ENCODE results near the gene MTHFD1L. TPM values are rescaled to one million over a fixed set of nuclear protein-coding genes. Genes with fewer than 3 reads are reported as not detected.
"Not testable (repeated sequence)": the region's sequence is repeated elsewhere in the genome, so short reads cannot be mapped to it uniquely, and the experiment has no call there.

Gene MTHFD1L
- total RNA-seq, 2 donors from 2014 or later, result 45.3 to 53.4 TPM

GRCh38 chr6:151118461-151119123 is 253.1 kb downstream of the MTHFD1L start:
- intact Hi-C loops (cut with DNase I), result no loop called here
- DNase-seq (ENCODE audit: low spot score), result no peak

GRCh38 chr6:151119823-151120524 is 254.5 kb downstream of the MTHFD1L start:
- intact Hi-C loops (cut with DNase I), result no loop called here
- DNase-seq (ENCODE audit: low spot score), result no peak

- DNase-seq (ENCODE audit: low spot score), result no peak
- intact Hi-C loops (cut with DNase I), result no loop called here
Observed at GRCh38 chr6:151121900-151122299, 256.4 kb downstream of the MTHFD1L start.

- intact Hi-C loops (cut with DNase I); DNase-seq (ENCODE audit: low spot score): not testable (repeated sequence)
Observed at GRCh38 chr6:151123641-151124040, 258.1 kb downstream of the MTHFD1L start.

- intact Hi-C loops (cut with DNase I); DNase-seq (ENCODE audit: low spot score): not testable (repeated sequence)
Observed at GRCh38 chr6:151125242-151125641, 259.7 kb downstream of the MTHFD1L start.

GRCh38 chr6:151125651-151126416 is 260.3 kb downstream of the MTHFD1L start:
- intact Hi-C loops (cut with DNase I); DNase-seq (ENCODE audit: low spot score): not testable (repeated sequence)

GRCh38 chr6:151126417-151126724 is 260.9 kb downstream of the MTHFD1L start:
- DNase-seq (ENCODE audit: low spot score); intact Hi-C loops (cut with DNase I): not testable (repeated sequence)

GRCh38 chr6:151127133-151127798 is 261.8 kb downstream of the MTHFD1L start:
- DNase-seq (ENCODE audit: low spot score); intact Hi-C loops (cut with DNase I): not testable (repeated sequence)

GRCh38 chr6:151128763-151129370 is 263.4 kb downstream of the MTHFD1L start:
- intact Hi-C loops (cut with DNase I), result no loop called here
- no peak for DNase-seq (ENCODE audit: low spot score)

- no peak for DNase-seq (ENCODE audit: low spot score)
- intact Hi-C loops (cut with DNase I), result no loop called here
Observed at GRCh38 chr6:151130329-151130728, 264.8 kb downstream of the MTHFD1L start.

GRCh38 chr6:151131324-151132007 is 266.0 kb downstream of the MTHFD1L start:
- intact Hi-C loops (cut with DNase I), result no loop called here
- DNase-seq (ENCODE audit: low spot score), result no peak

GRCh38 chr6:151136141-151136755 is 270.7 kb downstream of the MTHFD1L start:
- no peak for DNase-seq (ENCODE audit: low spot score)
- intact Hi-C loops (cut with DNase I), result no loop called here

- DNase-seq (ENCODE audit: low spot score), result no peak
- intact Hi-C loops (cut with DNase I), result no loop called here
Observed at GRCh38 chr6:151137542-151137941, 272.0 kb downstream of the MTHFD1L start.

GRCh38 chr6:151139524-151139923 is 274.0 kb downstream of the MTHFD1L start:
- DNase-seq (ENCODE audit: low spot score), result no peak
- intact Hi-C loops (cut with DNase I), result no loop called here

GRCh38 chr6:151140767-151141166 is 275.3 kb downstream of the MTHFD1L start:
- intact Hi-C loops (cut with DNase I), result loop anchor here in 1 of 2 donors (1.0 to 5.0 kb wide), 2 partner anchors 49 to 533 kb away; no protein-coding TSS in a partner anchor
- DNase-seq (ENCODE audit: low spot score), result no peak

- DNase-seq (ENCODE audit: low spot score), result no peak
- intact Hi-C loops (cut with DNase I), result loop anchor here in 1 of 2 donors (5.0 kb wide), 1 partner anchor 534 kb away; no protein-coding TSS in a partner anchor
Observed at GRCh38 chr6:151141685-151142084, 276.2 kb downstream of the MTHFD1L start.

GRCh38 chr6:151142676-151143075 is 277.2 kb downstream of the MTHFD1L start:
- no peak for DNase-seq (ENCODE audit: low spot score)
- intact Hi-C loops (cut with DNase I), result loop anchor here in 1 of 2 donors (5.0 kb wide), 1 partner anchor 535 kb away; no protein-coding TSS in a partner anchor

GRCh38 chr6:151143337-151143736 is 277.8 kb downstream of the MTHFD1L start:
- no peak for DNase-seq (ENCODE audit: low spot score)
- intact Hi-C loops (cut with DNase I), result loop anchor here in 1 of 2 donors (5.0 kb wide), 1 partner anchor 536 kb away; no protein-coding TSS in a partner anchor

All from posterior vena cava (tissue), 2 donors.